Measurements from ENCODE around the gene PSMD5. TPM values are rescaled to one million over a fixed set of nuclear protein-coding genes. Genes with fewer than 3 reads are reported as not detected.
"Not testable (repeated sequence)": the region's sequence is repeated elsewhere in the genome, so short reads cannot be mapped to it uniquely, and the experiment has no call there.

The PSMD5 gene
- total RNA-seq, 4 donors from 2014 or later, result 30.7 to 47.7 (median 33.0) TPM

- H3K4me1 ChIP-seq, result no peaks in the 10 kb centered on the region
- no peak overlapping the region for H3K4me3 ChIP-seq
- WGBS, result 95% methylated on average over 4 of the region's 4 CpGs
- H3K27ac ChIP-seq, result no peak overlapping the region
- DNase-seq (ENCODE audit: low spot score in 2 of 2), result no peak
- no peaks in the 10 kb centered on the region for H3K27me3 ChIP-seq
- no peaks in the 10 kb centered on the region for H3K9me3 ChIP-seq
- TF ChIP-seq EP300 (IDR thresholded peaks at IDR 0.05) (no peak), CTCF (IDR thresholded peaks at IDR 0.05) (no peak), POLR2AphosphoS5 (IDR thresholded peaks at IDR 0.05) (no peak), POLR2A (IDR thresholded peaks at IDR 0.05) (no peak)
- H3K36me3 ChIP-seq, result peaks cover 37% of the 10 kb centered on the region
Observed at GRCh38 chr9:120815075-120815474, 27.6 kb downstream of the PSMD5 start.

GRCh38 chr9:120808931-120809330 is 33.8 kb downstream of the PSMD5 start:
- no peaks in the 10 kb centered on the region for H3K36me3 ChIP-seq
- TF ChIP-seq CTCF (IDR thresholded peaks at IDR 0.05) (no peak), POLR2A (IDR thresholded peaks at IDR 0.05) (no peak), POLR2AphosphoS5 (IDR thresholded peaks at IDR 0.05) (no peak), EP300 (IDR thresholded peaks at IDR 0.05) (no peak)
- H3K9me3 ChIP-seq, result peaks cover 27% of the 10 kb centered on the region
- H3K27me3 ChIP-seq, result no peaks in the 10 kb centered on the region
- no peak overlapping the region for H3K4me3 ChIP-seq
- no peak for DNase-seq (ENCODE audit: low spot score in 2 of 2)
- H3K4me1 ChIP-seq, result no peaks in the 10 kb centered on the region
- no peak overlapping the region for H3K27ac ChIP-seq

DNA sequence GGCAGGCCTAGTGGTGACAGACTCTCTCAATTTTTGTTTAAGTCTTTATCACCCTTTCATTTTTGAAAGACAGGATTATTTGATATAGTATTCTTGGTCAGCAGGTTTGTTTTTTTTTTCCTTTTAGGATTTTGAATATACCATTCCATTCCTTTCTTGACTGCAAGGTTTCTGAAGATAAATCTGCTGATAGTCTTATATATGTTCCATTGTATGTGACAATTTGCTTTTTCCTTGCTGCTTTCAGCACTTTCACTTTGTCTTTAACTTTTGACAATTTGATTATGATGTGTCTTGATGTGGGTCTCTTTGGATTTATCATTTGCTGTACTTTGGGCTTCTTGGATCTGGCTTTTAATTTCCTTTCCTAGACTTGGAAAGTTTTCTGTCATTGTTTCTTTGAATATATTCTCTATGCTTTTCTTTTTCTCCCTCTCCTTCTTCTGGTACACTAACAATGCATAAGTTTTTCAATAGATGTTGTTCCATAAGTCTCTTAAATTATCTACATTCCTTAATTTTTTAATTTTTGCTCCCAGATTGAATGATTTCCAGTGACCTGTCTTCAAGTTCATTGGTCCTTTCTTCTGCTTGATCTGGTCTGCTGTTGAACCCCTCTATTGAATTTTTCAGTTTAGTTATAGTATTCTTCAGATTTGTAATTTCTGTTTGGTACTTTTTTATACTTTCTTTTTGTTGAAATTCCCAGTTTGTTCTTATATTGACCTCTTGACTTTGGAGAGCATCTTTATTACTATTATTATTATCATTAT is 34.9 kb downstream of the PSMD5 start:
- no peak overlapping the region for H3K27ac ChIP-seq
- H3K36me3 ChIP-seq, result no peaks in the 10 kb centered on the region
- no peaks in the 10 kb centered on the region for H3K27me3 ChIP-seq
- no peak for DNase-seq (ENCODE audit: low spot score in 2 of 2)
- no peak overlapping the region for H3K4me3 ChIP-seq
- peaks cover 27% of the 10 kb centered on the region for H3K9me3 ChIP-seq
- H3K4me1 ChIP-seq, result no peaks in the 10 kb centered on the region
- TF ChIP-seq CTCF (IDR thresholded peaks at IDR 0.05) (no peak), EP300 (IDR thresholded peaks at IDR 0.05) (no peak), POLR2A (IDR thresholded peaks at IDR 0.05) (no peak), POLR2AphosphoS5 (IDR thresholded peaks at IDR 0.05) (no peak)

DNA sequence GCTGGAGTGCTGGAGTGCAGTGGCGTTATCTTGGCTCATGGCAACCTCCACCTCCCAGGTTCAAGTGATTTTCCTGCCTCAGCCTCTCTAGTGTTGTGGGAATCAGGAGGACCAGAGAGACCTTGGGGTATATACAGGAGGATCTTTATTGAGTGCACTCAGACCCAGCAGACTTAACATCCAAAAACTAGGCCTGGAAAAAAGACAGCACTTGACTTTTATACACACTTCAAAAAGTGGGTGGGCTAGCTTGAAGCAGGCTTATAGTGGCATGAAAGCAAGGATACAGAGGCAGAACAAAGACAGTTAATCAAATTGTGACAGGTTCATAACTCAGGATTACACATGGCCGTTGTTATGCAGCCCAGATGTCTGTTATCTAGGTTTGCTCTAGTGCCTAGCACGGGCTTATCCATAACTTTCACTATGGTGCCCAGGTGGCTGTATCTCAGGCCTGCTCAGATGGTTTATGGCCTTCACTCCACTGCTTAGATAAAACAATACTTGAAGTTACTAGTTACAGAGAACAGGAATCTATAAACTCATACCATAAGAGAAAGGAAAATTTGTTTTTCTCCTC is 37.8 kb downstream of the PSMD5 start:
- H3K27me3 ChIP-seq; DNase-seq (ENCODE audit: low spot score in 2 of 2); H3K4me3 ChIP-seq; H3K4me1 ChIP-seq; H3K36me3 ChIP-seq; H3K27ac ChIP-seq: not testable (repeated sequence)
- H3K9me3 ChIP-seq, result peaks cover 27% of the 10 kb centered on the region
- WGBS, result 90% methylated on average over 3 of the region's 3 CpGs

GRCh38 chr9:120801441-120801840 is 41.3 kb downstream of the PSMD5 start:
- WGBS, result 98% methylated on average over 7 of the region's 7 CpGs
- Histone ChIP-seq H3K4me1 (no peaks in the 10 kb centered on the region), H3K9me3 (peaks cover 6% of the 10 kb centered on the region), H3K36me3 (no peaks in the 10 kb centered on the region), H3K27ac (no peak overlapping the region), H3K4me3 (no peak overlapping the region), H3K27me3 (no peaks in the 10 kb centered on the region)
- TF ChIP-seq POLR2AphosphoS5 (IDR thresholded peaks at IDR 0.05), result no peak
- no peak for TF ChIP-seq EP300 (IDR thresholded peaks at IDR 0.05)
- TF ChIP-seq POLR2A (IDR thresholded peaks at IDR 0.05), result no peak
- no peak for TF ChIP-seq CTCF (IDR thresholded peaks at IDR 0.05)
- DNase-seq (ENCODE audit: low spot score in 2 of 2), result no peak

All from suprapubic skin (tissue), 4 donors.